PC-3 (cell line): Measurements from ENCODE around the gene ARHGAP42.

Experiments used
- CTCF ChIP-seq: fragments of 300-600 bp; sonication (generic); conservative IDR thresholded peaks from 2 replicates; pipeline ENCODE4 v1.5.1; 2017; ENCODE audit warnings: antibody characterized with exemption, low read depth, mild to moderate bottlenecking, low read length
- EZH2 ChIP-seq: fragments of 300-600 bp; sonication (generic); IDR thresholded peaks from one replicate; pipeline ENCODE4 v1.6.1; 2017; ENCODE audit warnings: antibody characterized with exemption, mild to moderate bottlenecking, low read length; ENCODE audit not compliant: unreplicated experiment
- EZH2phosphoT487 ChIP-seq: fragments of 300-600 bp; sonication (generic); IDR thresholded peaks from 2 replicates; pipeline ENCODE4 v1.6.1; 2018; ENCODE audit warnings: mild to moderate bottlenecking, antibody characterized with exemption, low read length, borderline replicate concordance

GRCh38 chr11:100748153-100748552, 61.1 kb downstream of the ARHGAP42 start:
- TF ChIP-seq CTCF, result no peak
- no peak for TF ChIP-seq EZH2
- no peak for TF ChIP-seq EZH2phosphoT487
